Activated T-cell treated with anti-CD3 and anti-CD28 coated beads, Interleukin-2, amount 50 U/mL, for 24 hours (primary cell): ENCODE data around the gene NPIPB9.
"Not testable (repeated sequence)": the region's sequence is repeated elsewhere in the genome, so short reads cannot be mapped to it uniquely, and the experiment has no call there.

Source experiments
- DNase-seq: peaks from one replicate; pipeline ENCODE4 v3.0.0-alpha.2; 2020
- H3K27ac Mint-ChIP-seq: 2 replicates; pipeline ENCODE4 v1.8.0; 2020; ENCODE audit warnings: mild to moderate bottlenecking, mixed read lengths
- H3K27me3 Mint-ChIP-seq: 2 replicates; pipeline ENCODE4 v1.8.0; 2020; ENCODE audit warnings: mixed read lengths
- H3K36me3 Mint-ChIP-seq: 2 replicates; pipeline ENCODE4 v1.8.0; 2020; ENCODE audit warnings: low read depth, mixed read lengths
- H3K4me1 Mint-ChIP-seq: 2 replicates; pipeline ENCODE4 v1.8.0; 2020; ENCODE audit warnings: low read depth, mixed read lengths
- H3K4me3 Mint-ChIP-seq: 2 replicates; pipeline ENCODE4 v1.8.0; 2020; ENCODE audit warnings: mild to moderate bottlenecking, moderate library complexity, mixed read lengths
- H3K9me3 Mint-ChIP-seq: 2 replicates; pipeline ENCODE4 v1.8.0; 2020; ENCODE audit warnings: mixed read lengths

Gene NPIPB9

DNA sequence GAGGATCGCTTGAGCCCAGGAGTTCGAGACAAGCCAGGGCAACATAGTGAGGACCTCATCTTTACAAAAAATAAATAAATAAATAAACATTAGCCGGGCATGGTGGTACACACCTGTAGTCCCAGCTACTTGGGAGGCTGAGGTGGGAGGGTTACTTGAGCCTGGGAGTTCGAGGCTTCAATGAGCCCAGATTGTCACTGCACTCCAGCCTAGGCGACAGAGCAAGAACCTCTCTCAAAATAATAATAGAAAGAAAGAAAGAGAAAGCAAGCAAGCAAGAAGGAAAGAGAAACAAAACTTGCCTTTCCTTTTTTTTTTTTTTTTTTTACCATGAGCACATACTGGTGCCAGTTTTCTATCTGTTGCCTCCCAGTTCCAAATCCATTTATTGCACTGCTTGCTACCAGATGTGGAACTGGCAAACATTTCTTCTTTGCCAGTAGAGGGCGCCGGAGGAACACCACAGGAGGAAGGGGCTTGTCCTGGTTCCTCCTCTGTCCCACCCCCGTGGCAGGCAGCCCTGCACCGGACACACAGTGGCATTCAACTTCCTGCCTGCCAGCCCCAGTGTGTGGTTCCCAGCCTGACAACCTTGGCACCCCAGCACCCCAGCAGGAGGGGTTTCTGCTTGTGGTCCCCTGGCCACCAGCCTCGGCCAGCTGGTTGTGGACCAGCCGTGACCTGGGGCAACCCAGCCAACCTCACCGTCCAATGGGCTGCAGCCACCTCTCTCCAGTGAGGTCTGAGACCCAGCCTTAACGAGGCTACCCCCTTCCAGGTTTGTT, 50.8 kb downstream of the NPIPB9 start:
- not testable (repeated sequence) for H3K27me3 Mint-ChIP-seq, H3K27ac Mint-ChIP-seq, H3K4me1 Mint-ChIP-seq, H3K36me3 Mint-ChIP-seq, H3K9me3 Mint-ChIP-seq
- peak overlapping the region; percentile 15 for H3K4me3 Mint-ChIP-seq
- peak; percentile 65 for DNase-seq

DNA sequence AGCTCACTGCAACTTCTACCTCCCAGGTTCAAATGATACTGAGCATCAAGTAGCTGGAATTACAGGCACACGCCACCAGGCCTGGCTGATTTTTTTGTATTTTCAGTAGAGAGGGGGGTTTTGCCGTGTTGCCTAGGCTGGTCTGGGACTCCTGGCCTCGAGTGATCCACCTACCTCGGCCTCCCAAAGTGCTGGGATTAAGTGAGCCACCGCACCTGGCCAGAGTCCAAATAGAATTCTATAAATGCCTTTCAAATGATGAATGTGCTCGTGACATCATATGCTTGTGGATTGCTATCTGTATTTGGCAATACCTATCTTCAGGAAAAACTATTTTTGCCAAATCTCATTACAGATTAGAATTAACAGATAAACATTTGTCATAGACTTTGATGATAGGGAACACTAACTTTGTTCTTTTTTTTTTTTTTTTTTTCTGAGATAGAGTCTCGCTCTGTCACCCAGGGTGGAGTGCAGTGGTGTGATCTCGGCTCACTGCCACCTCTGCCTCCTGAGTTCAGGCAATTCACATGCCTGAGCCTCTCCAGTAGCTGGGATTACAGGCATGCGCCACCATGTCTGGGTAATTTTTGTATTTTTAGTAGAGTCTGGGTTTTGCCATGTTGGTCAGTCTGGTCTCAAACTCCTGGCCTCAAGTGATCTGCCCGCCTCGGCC, 56.0 kb downstream of the NPIPB9 start:
- not testable (repeated sequence) for H3K27ac Mint-ChIP-seq, H3K27me3 Mint-ChIP-seq, H3K36me3 Mint-ChIP-seq, H3K4me1 Mint-ChIP-seq, DNase-seq, H3K4me3 Mint-ChIP-seq, H3K9me3 Mint-ChIP-seq

GRCh38 chr16:28820016-28820415, 68.4 kb downstream of the NPIPB9 start:
- Mint-ChIP-seq H3K4me3 (no peak overlapping the region), H3K9me3 (no peaks in the 10 kb centered on the region), H3K27me3 (no peaks in the 10 kb centered on the region), H3K4me1 (peaks cover 27% of the 10 kb centered on the region), H3K36me3 (peaks cover 45% of the 10 kb centered on the region), H3K27ac (peak overlapping the region; percentile 69)
- no peak for DNase-seq

DNA sequence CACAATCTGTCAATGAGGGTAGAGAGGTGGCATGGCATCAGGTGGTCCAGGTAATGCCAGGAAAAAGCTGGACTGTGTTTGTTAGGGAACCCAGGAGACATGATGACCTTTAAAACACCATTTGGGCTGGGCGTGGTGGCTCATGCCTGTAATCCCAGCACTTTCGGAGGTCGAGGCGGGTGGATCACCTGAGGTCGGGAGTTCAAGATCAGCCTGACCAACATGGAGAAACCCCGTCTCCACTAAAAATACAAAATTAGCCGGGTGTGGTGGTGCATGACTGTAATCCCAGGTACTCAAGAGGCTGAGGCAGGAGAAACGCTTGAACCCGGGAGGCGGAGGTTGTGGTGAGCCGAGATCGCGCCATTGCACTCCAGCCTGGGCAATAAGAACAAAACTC, 69.0 kb downstream of the NPIPB9 start:
- Mint-ChIP-seq H3K36me3 (peaks cover 50% of the 10 kb centered on the region), H3K4me1 (peaks cover 33% of the 10 kb centered on the region), H3K27ac (peak overlapping the region; percentile 95)
- not testable (repeated sequence) for H3K4me3 Mint-ChIP-seq, H3K27me3 Mint-ChIP-seq, H3K9me3 Mint-ChIP-seq, DNase-seq

DNA sequence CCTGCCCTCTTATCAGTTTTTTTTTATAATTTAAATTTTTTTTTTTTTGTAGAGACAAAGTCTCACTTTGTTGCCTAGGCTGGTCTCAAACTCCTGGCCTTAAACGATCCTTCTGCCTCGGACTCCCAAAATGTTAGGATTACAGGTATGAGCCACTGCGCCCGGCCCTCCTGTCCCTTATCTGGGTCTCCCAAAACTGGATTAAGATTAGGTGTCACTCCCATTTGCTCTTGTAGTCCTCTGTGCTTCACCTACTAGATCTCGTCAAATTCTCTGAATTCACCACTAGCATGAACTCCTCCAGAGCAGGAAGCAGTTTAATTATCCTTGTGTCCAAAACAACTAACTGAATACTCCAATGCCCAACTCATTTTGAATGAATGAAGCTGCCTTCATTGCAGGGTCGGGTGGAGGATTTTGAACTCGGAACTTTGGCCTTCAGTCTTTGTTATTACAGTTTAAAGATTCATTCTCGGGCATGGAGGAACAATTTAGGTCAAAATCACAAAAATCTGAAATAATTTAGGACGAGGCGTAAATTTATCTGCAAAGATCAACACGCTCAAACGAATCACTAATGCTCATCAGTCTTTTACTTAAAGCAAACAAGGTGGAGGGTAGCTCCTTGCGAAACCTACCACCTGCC, 70.4 kb downstream of the NPIPB9 start:
- peak overlapping the region; percentile 90 for H3K4me3 Mint-ChIP-seq
- no peaks in the 10 kb centered on the region for H3K9me3 Mint-ChIP-seq
- no peak for DNase-seq
- peaks cover 61% of the 10 kb centered on the region for H3K36me3 Mint-ChIP-seq
- H3K27me3 Mint-ChIP-seq = no peaks in the 10 kb centered on the region
- H3K4me1 Mint-ChIP-seq = peaks cover 47% of the 10 kb centered on the region
- H3K27ac Mint-ChIP-seq = peak overlapping the region; percentile 95
